ENCODE measurements around the gene KDM4E.

Gene KDM4E

DNA sequence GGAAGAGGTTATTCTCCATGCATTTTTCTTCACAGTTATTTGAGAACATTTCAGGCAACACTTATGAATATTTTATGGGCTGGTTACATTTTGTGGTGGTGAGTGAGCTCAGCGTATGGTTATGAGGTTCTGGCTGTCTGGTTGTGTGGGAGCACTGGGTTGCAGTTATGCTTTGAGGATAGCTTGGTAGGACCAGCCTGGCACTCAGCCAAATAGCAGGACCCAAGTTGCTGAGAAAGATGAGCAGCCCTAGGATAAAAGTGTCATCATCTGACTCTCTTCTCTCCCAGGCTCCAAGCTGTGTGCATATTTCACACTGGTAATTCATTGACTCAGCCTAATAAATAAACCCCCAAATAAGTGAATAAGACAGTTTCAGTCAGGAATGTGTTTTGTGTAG is 33.6 kb downstream of the KDM4E start:
- TF ChIP-seq TAF1 (IDR thresholded peaks at IDR 0.05; ENCODE audit: borderline replicate concordance, insufficient read depth, low read length) (no peak), FOXP2 (optimal IDR thresholded peaks at IDR 0.05; ENCODE audit: borderline replicate concordance, extremely low read depth, extremely low read length, insufficient read depth) (no peak), SIN3A (IDR thresholded peaks at IDR 0.05; ENCODE audit: borderline replicate concordance, insufficient read depth, low read length) (no peak), POLR2AphosphoS5 (IDR thresholded peaks at IDR 0.05; ENCODE audit: low read depth, low read length) (no peak), REST (IDR thresholded peaks at IDR 0.05; ENCODE audit: insufficient read depth in 1 of 2, low read depth in 2 of 2, low read length in 2 of 2) (no peak)

GRCh38 chr11:95059046-95059445 is 34.0 kb downstream of the KDM4E start:
- no peak for TF ChIP-seq REST (IDR thresholded peaks at IDR 0.05; ENCODE audit: insufficient read depth in 1 of 2, low read depth in 2 of 2, low read length in 2 of 2)
- no peak for TF ChIP-seq FOXP2 (optimal IDR thresholded peaks at IDR 0.05; ENCODE audit: borderline replicate concordance, extremely low read depth, extremely low read length, insufficient read depth)
- TF ChIP-seq POLR2AphosphoS5 (IDR thresholded peaks at IDR 0.05; ENCODE audit: low read depth, low read length) = no peak
- no peak for TF ChIP-seq TAF1 (IDR thresholded peaks at IDR 0.05; ENCODE audit: borderline replicate concordance, insufficient read depth, low read length)
- TF ChIP-seq SIN3A (IDR thresholded peaks at IDR 0.05; ENCODE audit: borderline replicate concordance, insufficient read depth, low read length) = no peak

DNA sequence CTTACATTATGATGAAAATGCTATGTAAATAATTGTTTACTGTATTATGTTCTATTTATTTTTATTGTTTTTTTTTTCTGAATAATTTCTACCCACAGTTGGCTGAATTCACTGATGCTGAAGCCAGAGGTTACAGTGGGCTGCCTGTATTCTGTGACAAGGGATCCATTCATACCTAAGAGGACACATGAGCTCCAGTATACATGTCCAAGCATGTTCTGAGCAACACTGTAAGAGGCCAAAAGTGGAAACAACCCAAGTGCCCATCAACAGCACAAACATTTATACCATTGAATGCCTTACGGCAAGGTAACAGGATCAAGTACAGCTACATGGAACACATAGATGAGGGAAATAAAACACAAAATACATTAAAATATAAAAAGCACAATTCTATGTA is 40.3 kb downstream of the KDM4E start:
- TF ChIP-seq FOXP2 (optimal IDR thresholded peaks at IDR 0.05; ENCODE audit: borderline replicate concordance, extremely low read depth, extremely low read length, insufficient read depth) = no peak
- TF ChIP-seq SIN3A (IDR thresholded peaks at IDR 0.05; ENCODE audit: borderline replicate concordance, insufficient read depth, low read length) = no peak
- no peak for TF ChIP-seq POLR2AphosphoS5 (IDR thresholded peaks at IDR 0.05; ENCODE audit: low read depth, low read length)
- no peak for TF ChIP-seq TAF1 (IDR thresholded peaks at IDR 0.05; ENCODE audit: borderline replicate concordance, insufficient read depth, low read length)
- no peak for TF ChIP-seq REST (IDR thresholded peaks at IDR 0.05; ENCODE audit: insufficient read depth in 1 of 2, low read depth in 2 of 2, low read length in 2 of 2)

DNA sequence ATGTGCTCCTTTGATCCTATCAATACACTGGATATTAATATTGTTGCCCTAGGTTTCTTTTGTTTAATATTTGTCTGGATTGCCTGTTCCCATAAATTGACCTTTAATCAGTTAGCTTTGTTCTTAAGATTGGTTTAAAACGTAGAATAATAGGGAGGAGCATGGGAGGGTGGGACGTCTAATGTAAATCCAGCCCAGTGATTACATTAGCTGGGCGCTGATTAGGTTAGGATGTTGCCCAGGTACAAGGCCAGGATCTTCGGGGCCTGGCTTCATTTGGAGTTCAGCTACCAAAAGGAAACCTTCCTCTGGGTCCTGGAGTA is 41.6 kb downstream of the KDM4E start, which contains the start of gene SRSF8:
TSS of gene SRSF8 (plus strand) at position 204 of the 323 bp plus-strand sequence. CDS start 308 bp downstream, outside the sequence.
- TF ChIP-seq TAF1 (IDR thresholded peaks at IDR 0.05; ENCODE audit: borderline replicate concordance, insufficient read depth, low read length) (no peak), FOXP2 (optimal IDR thresholded peaks at IDR 0.05; ENCODE audit: borderline replicate concordance, extremely low read depth, extremely low read length, insufficient read depth) (no peak), REST (IDR thresholded peaks at IDR 0.05; ENCODE audit: insufficient read depth in 1 of 2, low read depth in 2 of 2, low read length in 2 of 2) (no peak), SIN3A (IDR thresholded peaks at IDR 0.05; ENCODE audit: borderline replicate concordance, insufficient read depth, low read length) (no peak), POLR2AphosphoS5 (IDR thresholded peaks at IDR 0.05; ENCODE audit: low read depth, low read length) (no peak)
